ENCODE measurements around the gene DNAJA4.

Gene DNAJA4

DNA sequence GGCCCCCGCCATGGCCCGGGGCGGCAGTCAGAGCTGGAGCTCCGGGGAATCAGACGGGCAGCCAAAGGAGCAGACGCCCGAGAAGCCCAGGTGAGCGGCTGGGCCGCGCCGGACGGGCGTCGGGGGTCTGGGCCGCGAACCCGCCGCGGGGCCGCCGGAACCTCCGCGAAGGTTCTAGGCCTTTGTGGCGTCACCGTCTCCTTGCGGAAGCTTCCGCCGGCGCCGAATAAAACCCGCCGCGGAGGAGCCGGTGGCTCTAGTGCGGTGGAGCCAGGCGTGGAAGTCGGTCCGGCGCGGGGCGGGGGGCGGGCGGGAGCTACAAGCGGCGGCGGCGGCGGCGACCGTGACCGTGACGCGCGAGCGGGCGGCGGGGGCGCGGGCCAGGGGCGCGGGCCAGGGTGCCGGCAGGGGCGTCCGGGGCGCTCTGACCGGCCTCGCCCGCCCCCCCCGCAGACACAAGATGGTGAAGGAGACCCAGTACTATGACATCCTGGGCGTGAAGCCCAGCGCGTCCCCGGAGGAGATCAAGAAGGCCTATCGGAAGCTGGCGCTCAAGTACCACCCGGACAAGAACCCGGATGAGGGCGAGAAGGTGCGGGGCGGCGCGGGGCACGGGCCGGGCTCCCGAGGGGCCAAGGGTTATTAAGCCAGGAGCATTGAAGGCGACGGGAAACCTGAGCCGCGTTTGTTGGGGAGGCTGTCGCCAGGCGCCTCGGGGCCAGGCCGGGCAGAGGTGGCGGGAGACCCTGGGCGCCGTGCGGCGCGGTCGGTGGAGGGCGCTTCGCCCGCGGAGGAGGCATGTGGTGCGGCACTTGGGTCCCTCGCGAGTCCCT, at the start of gene DNAJA4:
Gene DNAJA4, plus strand, starts transcription at position 259 of the 833 bp plus-strand sequence. Its CDS starts 202 bp downstream, at position 461.
- H3K4me3 ChIP-seq (ENCODE audit: low read length, poor library complexity, severe bottlenecking) = no peak within 1 kb of the TSS

DNA sequence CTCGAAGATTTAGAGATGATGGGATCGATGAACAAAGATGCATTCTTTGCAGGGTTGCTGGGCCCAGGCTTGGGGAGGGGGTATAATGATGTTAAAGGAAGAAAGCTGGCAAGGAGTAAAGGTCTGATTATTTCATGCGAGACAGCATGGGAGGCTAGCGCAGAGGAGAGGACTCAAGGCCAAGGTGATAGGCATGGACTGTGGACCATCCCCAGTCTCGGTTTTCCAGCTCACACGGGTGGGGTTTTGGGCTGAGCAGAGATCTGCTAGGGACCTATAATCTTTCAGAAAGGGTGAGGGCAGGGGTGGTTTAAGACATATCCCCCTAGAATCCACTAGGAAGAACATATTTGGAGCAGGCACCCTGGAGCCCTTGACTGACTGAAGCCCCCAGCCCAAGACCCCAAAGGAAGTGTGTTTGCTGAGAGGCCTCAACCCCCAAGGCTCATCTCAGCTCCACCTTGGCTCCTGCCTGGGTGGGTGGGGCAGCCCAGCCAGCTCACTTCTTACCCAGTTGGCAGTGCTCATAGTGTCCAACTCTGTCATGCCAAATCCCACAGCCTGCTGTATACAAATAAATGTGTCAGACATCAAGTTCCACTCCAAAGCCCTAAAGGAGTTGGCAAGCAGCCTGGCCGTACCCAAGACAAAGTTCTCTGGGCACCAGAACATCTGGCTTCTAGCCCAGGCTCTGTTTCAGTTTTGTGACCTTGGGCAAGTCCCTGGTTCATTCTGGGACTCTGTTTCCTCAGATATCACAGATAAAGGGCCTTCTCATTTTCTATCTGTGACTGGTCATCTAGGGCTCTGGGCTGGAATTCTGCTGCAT, 47.9 kb upstream of the DNAJA4 start:
- TF ChIP-seq, protein P1, sequence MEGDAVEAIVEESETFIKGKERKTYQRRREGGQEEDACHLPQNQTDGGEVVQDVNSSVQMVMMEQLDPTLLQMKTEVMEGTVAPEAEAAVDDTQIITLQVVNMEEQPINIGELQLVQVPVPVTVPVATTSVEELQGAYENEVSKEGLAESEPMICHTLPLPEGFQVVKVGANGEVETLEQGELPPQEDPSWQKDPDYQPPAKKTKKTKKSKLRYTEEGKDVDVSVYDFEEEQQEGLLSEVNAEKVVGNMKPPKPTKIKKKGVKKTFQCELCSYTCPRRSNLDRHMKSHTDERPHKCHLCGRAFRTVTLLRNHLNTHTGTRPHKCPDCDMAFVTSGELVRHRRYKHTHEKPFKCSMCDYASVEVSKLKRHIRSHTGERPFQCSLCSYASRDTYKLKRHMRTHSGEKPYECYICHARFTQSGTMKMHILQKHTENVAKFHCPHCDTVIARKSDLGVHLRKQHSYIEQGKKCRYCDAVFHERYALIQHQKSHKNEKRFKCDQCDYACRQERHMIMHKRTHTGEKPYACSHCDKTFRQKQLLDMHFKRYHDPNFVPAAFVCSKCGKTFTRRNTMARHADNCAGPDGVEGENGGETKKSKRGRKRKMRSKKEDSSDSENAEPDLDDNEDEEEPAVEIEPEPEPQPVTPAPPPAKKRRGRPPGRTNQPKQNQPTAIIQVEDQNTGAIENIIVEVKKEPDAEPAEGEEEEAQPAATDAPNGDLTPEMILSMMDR (conservative IDR thresholded peaks at IDR 0.05; ENCODE audit: low read length) = no peak
- no peak for TF ChIP-seq EZH2phosphoT487 (IDR thresholded peaks at IDR 0.05; ENCODE audit: borderline replicate concordance)
- Histone ChIP-seq H2AFZ (ENCODE audit: low read length) (no peak overlapping the region), H3F3A (ENCODE audit: low read depth) (no peaks in the 10 kb centered on the region), H3K9me2 (replicated peaks; ENCODE audit: low read depth, low read length) (no peaks in the 10 kb centered on the region), H3K79me2 (ENCODE audit: insufficient read depth, low read length) (no peaks in the 10 kb centered on the region), H3K9me3 (ENCODE audit: insufficient read depth, low read depth, low read length) (no peaks in the 10 kb centered on the region), H3K36me3 (ENCODE audit: insufficient read depth, low read length) (no peaks in the 10 kb centered on the region), H3K27me3 (ENCODE audit: insufficient read depth, low read length, poor library complexity, severe bottlenecking) (no peaks in the 10 kb centered on the region), H3K4me1 (ENCODE audit: insufficient read depth, low read length, poor library complexity, severe bottlenecking) (no peaks in the 10 kb centered on the region), H3K9ac (ENCODE audit: low read depth, low read length, poor library complexity, severe bottlenecking) (no peak overlapping the region), H4K20me1 (ENCODE audit: insufficient read depth, low read length, poor library complexity, severe bottlenecking) (no peaks in the 10 kb centered on the region), H3K4me3 (ENCODE audit: low read length, poor library complexity, severe bottlenecking) (no peak overlapping the region), H3K4me2 (ENCODE audit: low read depth, low read length, poor library complexity, severe bottlenecking) (no peak overlapping the region)

More for the DNA sequence above, at the start of gene DNAJA4:
- no peaks in the 10 kb centered on the region for H3K79me2 ChIP-seq (ENCODE audit: insufficient read depth, low read length)
- no peaks in the 10 kb centered on the region for H3K4me1 ChIP-seq (ENCODE audit: insufficient read depth, low read length, poor library complexity, severe bottlenecking)
- H4K20me1 ChIP-seq (ENCODE audit: insufficient read depth, low read length, poor library complexity, severe bottlenecking) = no peaks in the 10 kb centered on the region
- no peak within 1 kb of the TSS for H2AFZ ChIP-seq (ENCODE audit: low read length)
- H3K4me2 ChIP-seq (ENCODE audit: low read depth, low read length, poor library complexity, severe bottlenecking) = no peak within 1 kb of the TSS
- H3K27me3 ChIP-seq (ENCODE audit: insufficient read depth, low read length, poor library complexity, severe bottlenecking) = no peaks in the 10 kb centered on the region
- H3K36me3 ChIP-seq (ENCODE audit: insufficient read depth, low read length) = no peaks in the 10 kb centered on the region
- no peaks in the 10 kb centered on the region for H3K9me2 ChIP-seq (replicated peaks; ENCODE audit: low read depth, low read length)
- H3F3A ChIP-seq (ENCODE audit: low read depth) = no peaks in the 10 kb centered on the region
- no peaks in the 10 kb centered on the region for H3K9me3 ChIP-seq (ENCODE audit: insufficient read depth, low read depth, low read length)
- TF ChIP-seq EZH2phosphoT487 (IDR thresholded peaks at IDR 0.05; ENCODE audit: borderline replicate concordance) = no peak
- TF ChIP-seq, protein P1 (conservative IDR thresholded peaks at IDR 0.05; ENCODE audit: low read length) = no peak
- H3K9ac ChIP-seq (ENCODE audit: low read depth, low read length, poor library complexity, severe bottlenecking) = no peak within 1 kb of the TSS

DNA sequence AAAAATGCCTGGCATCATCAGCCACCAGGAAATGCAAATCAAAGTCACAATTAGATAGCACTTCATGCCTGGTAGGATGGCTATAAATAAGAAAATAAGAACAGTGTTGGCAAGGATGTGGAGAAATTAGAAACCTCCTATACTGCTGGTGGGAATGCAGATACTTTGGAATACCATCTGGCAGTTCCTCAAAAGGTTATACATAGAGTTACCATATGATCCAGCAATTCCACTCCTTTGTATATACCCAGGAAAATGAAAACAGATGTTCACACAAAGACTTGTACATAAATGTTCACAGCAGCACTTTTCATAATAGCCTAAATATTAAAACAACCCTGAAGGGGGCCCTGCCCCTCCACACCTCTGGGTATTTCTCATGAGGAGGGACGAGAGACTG, 43.6 kb upstream of the DNAJA4 start:
- no peaks in the 10 kb centered on the region for H3K27me3 ChIP-seq (ENCODE audit: insufficient read depth, low read length, poor library complexity, severe bottlenecking)
- H3K4me2 ChIP-seq (ENCODE audit: low read depth, low read length, poor library complexity, severe bottlenecking) = no peak overlapping the region
- TF ChIP-seq, protein P1 (conservative IDR thresholded peaks at IDR 0.05; ENCODE audit: low read length) = no peak
- no peak for TF ChIP-seq EZH2phosphoT487 (IDR thresholded peaks at IDR 0.05; ENCODE audit: borderline replicate concordance)
- no peaks in the 10 kb centered on the region for H3K79me2 ChIP-seq (ENCODE audit: insufficient read depth, low read length)
- no peaks in the 10 kb centered on the region for H3K9me3 ChIP-seq (ENCODE audit: insufficient read depth, low read depth, low read length)
- H3K4me3 ChIP-seq (ENCODE audit: low read length, poor library complexity, severe bottlenecking) = no peak overlapping the region
- H4K20me1 ChIP-seq (ENCODE audit: insufficient read depth, low read length, poor library complexity, severe bottlenecking) = no peaks in the 10 kb centered on the region
- no peak overlapping the region for H3K9ac ChIP-seq (ENCODE audit: low read depth, low read length, poor library complexity, severe bottlenecking)
- no peaks in the 10 kb centered on the region for H3K4me1 ChIP-seq (ENCODE audit: insufficient read depth, low read length, poor library complexity, severe bottlenecking)
- no peak overlapping the region for H2AFZ ChIP-seq (ENCODE audit: low read length)
- no peaks in the 10 kb centered on the region for H3F3A ChIP-seq (ENCODE audit: low read depth)
- H3K9me2 ChIP-seq (replicated peaks; ENCODE audit: low read depth, low read length) = no peaks in the 10 kb centered on the region
- no peaks in the 10 kb centered on the region for H3K36me3 ChIP-seq (ENCODE audit: insufficient read depth, low read length)

Data from Loucy (cell line).